GM06990 (cell line): Measurements from ENCODE around the gene PECR.
A peak's percentile ranks its signal among the peaks of the same experiment; 100 is the strongest.

Source experiments
- DNase-seq: peaks from one replicate; pipeline ENCODE4 v3.0.0-alpha.2; 2011; ENCODE audit not compliant: insufficient read length; ENCODE audit errors: extremely low read depth
- H3K27me3 ChIP-seq: replicated peaks from 2 replicates; pipeline ENCODE4 v1.6.0; 2011; ENCODE audit warnings: low read length; ENCODE audit not compliant: control insufficient read depth, insufficient read depth
- H3K36me3 ChIP-seq: 2 replicates; pipeline ENCODE4 v1.5.1; 2011; ENCODE audit warnings: low read length; ENCODE audit not compliant: control insufficient read depth, insufficient read depth
- H3K4me3 ChIP-seq: replicated peaks from 2 replicates; pipeline ENCODE4 v1.5.1; 2011; ENCODE audit warnings: low read depth, mild to moderate bottlenecking, control low read depth, low read length
- CTCF ChIP-seq: IDR thresholded peaks from 2 replicates; pipeline ENCODE4 v1.5.1; 2011; ENCODE audit warnings: low read length, control low read depth, mild to moderate bottlenecking, inconsistent platforms; ENCODE audit not compliant: insufficient read depth, poor library complexity, severe bottlenecking

Gene PECR

GRCh38 chr2:216023055-216023648 is 58.5 kb downstream of the PECR start:
- H3K4me3 ChIP-seq = no peak overlapping the region
- TF ChIP-seq CTCF = peak; percentile 70
- no peaks in the 10 kb centered on the region for H3K36me3 ChIP-seq
- H3K27me3 ChIP-seq = no peaks in the 10 kb centered on the region
- DNase-seq = no peak

- no peak overlapping the region for H3K4me3 ChIP-seq
- TF ChIP-seq CTCF = no peak
- no peaks in the 10 kb centered on the region for H3K27me3 ChIP-seq
- DNase-seq = no peak
- H3K36me3 ChIP-seq = no peaks in the 10 kb centered on the region
Observed at GRCh38 chr2:216021768-216022565, 59.6 kb downstream of the PECR start.

- DNase-seq = no peak
- Histone ChIP-seq H3K4me3 (no peak overlapping the region), H3K27me3 (no peaks in the 10 kb centered on the region), H3K36me3 (no peaks in the 10 kb centered on the region)
- no peak for TF ChIP-seq CTCF
Observed at GRCh38 chr2:216018709-216019108, 62.9 kb downstream of the PECR start.

- TF ChIP-seq CTCF = no peak
- Histone ChIP-seq H3K4me3 (no peak overlapping the region), H3K27me3 (no peaks in the 10 kb centered on the region), H3K36me3 (no peaks in the 10 kb centered on the region)
- DNase-seq = peak; percentile 54
Observed at GRCh38 chr2:216017365-216017764, 64.2 kb downstream of the PECR start.

GRCh38 chr2:216016581-216016980 is 65.0 kb downstream of the PECR start:
- TF ChIP-seq CTCF = no peak
- Histone ChIP-seq H3K27me3 (no peaks in the 10 kb centered on the region), H3K36me3 (no peaks in the 10 kb centered on the region), H3K4me3 (no peak overlapping the region)
- DNase-seq = no peak
